NCI-H82 treated with DMSO at 0.1 percent for 48 hours (cell line): ENCODE results near the gene SHISA9.

ENCODE experiments used
- DNase-seq: peaks from one replicate; lab custom pipeline; 2025; ENCODE audit not compliant: unreplicated experiment; lab: John Stamatoyannopoulos, UW

The SHISA9 gene

GRCh38 chr16:12942861-12943260, 41.5 kb downstream of the SHISA9 start:
- DNase-seq = no peak

GRCh38 chr16:12944300-12944699, 42.9 kb downstream of the SHISA9 start:
- DNase-seq = no peak

GRCh38 chr16:12951392-12951791, 50.0 kb downstream of the SHISA9 start:
- no peak for DNase-seq

- DNase-seq = no peak
These were observed 50.6 kb downstream of the SHISA9 start for GRCh38 chr16:12951976-12952375.

GRCh38 chr16:12958366-12958765, 57.0 kb downstream of the SHISA9 start:
- DNase-seq = no peak

GRCh38 chr16:12959072-12959471, 57.7 kb downstream of the SHISA9 start:
- no peak for DNase-seq

GRCh38 chr16:12961626-12962025, 60.2 kb downstream of the SHISA9 start:
- DNase-seq = no peak

- no peak for DNase-seq
These were observed 63.1 kb downstream of the SHISA9 start for GRCh38 chr16:12964461-12964860.

- no peak for DNase-seq
These were observed 63.9 kb downstream of the SHISA9 start for GRCh38 chr16:12965274-12965804.

GRCh38 chr16:12971241-12971640, 69.8 kb downstream of the SHISA9 start:
- peak; percentile 92 for DNase-seq

GRCh38 chr16:12972246-12972645, 70.8 kb downstream of the SHISA9 start:
- no peak for DNase-seq

- DNase-seq = no peak
These were observed 74.4 kb downstream of the SHISA9 start for GRCh38 chr16:12975766-12976165.

- no peak for DNase-seq
These were observed 75.1 kb downstream of the SHISA9 start for GRCh38 chr16:12976496-12976895.

GRCh38 chr16:12976936-12977335, 75.5 kb downstream of the SHISA9 start:
- no peak for DNase-seq

- no peak for DNase-seq
These were observed 84.1 kb downstream of the SHISA9 start for GRCh38 chr16:12985516-12985915.

- no peak for DNase-seq
These were observed 86.7 kb downstream of the SHISA9 start for GRCh38 chr16:12988071-12988470.

GRCh38 chr16:12992066-12992465, 90.7 kb downstream of the SHISA9 start:
- DNase-seq = no peak

- DNase-seq = no peak
These were observed 93.0 kb downstream of the SHISA9 start for GRCh38 chr16:12994402-12994801.

GRCh38 chr16:12995721-12996372, 94.4 kb downstream of the SHISA9 start:
- no peak for DNase-seq

- no peak for DNase-seq
These were observed 97.1 kb downstream of the SHISA9 start for GRCh38 chr16:12998361-12999085.

GRCh38 chr16:12999368-12999767, 98.0 kb downstream of the SHISA9 start:
- DNase-seq = no peak

- no peak for DNase-seq
These were observed 104.4 kb downstream of the SHISA9 start for GRCh38 chr16:13005721-13006247.
